GM21619 (cell line): ENCODE measurements around the gene SPATA2L.
A peak's percentile ranks its signal among the peaks of the same experiment; 100 is the strongest.

Source experiments
- ATAC-seq: cut with Tn5 transposase; IDR thresholded peaks from one replicate; pipeline ENCODE4 v1.9.1; 2021; ENCODE audit not compliant: unreplicated experiment

SPATA2L gene

GRCh38 chr16:89657442-89658220, 43.9 kb downstream of the SPATA2L start, which contains the start of the genes CHMP1A and SPATA33:
Gene CHMP1A (minus strand): TSS chr16:89657708. CDS start chr16:89657588, 120 bp downstream.
Gene SPATA33 (plus strand): TSS chr16:89657836. CDS start chr16:89657912, 76 bp downstream.
- ATAC-seq, result peak; percentile 89

GRCh38 chr16:89656435-89657121, 44.9 kb downstream of the SPATA2L start:
- no peak for ATAC-seq

GRCh38 chr16:89655062-89655643, 46.4 kb downstream of the SPATA2L start:
- ATAC-seq, result no peak

- no peak for ATAC-seq
Measured at GRCh38 chr16:89653656-89654295, 47.7 kb downstream of the SPATA2L start.

- no peak for ATAC-seq
Measured at GRCh38 chr16:89651584-89651983, 49.9 kb downstream of the SPATA2L start.

- no peak for ATAC-seq
Measured at GRCh38 chr16:89646906-89647305, 54.6 kb downstream of the SPATA2L start.
